HEK293 (cell line): ENCODE data around the gene TBC1D13.

Source experiments
- CTCF ChIA-PET: fragments of 350-600 bp; formaldehyde crosslinking; extraction: SDS; loops from one replicate; lab custom pipeline; 2021; ENCODE audit warnings: antibody characterized with exemption; lab: Yijun Ruan, JAX
- POLR2A ChIA-PET: fragments of 300-600 bp; formaldehyde crosslinking; extraction: SDS; loops from one replicate; lab custom pipeline; 2020; ENCODE audit warnings: antibody characterized with exemption, inconsistent platforms; lab: Yijun Ruan, JAX
- H3K27ac ChIP-seq: fragments of 200-500 bp; sonication (Bioruptor generic); 2 replicates; pipeline ENCODE4 v1.5.1; 2014; ENCODE audit warnings: low read depth, low read length, control low read depth, inconsistent platforms; ENCODE audit errors: extremely low read depth
- H3K36me3 ChIP-seq, 2 experiments: fragments of 200-500 bp in 1 of 2; sonication (Bioruptor generic) in 1 of 2; 1 replicate in 1 of 2; 2 replicates in 1 of 2; pipeline ENCODE4 v1.5.1; 2014 to 2017; ENCODE audit warnings: inconsistent platforms in 2 of 2, low read length in 2 of 2; ENCODE audit not compliant: control insufficient read depth in 2 of 2, insufficient read depth in 1 of 2
- H3K4me1 ChIP-seq: fragments of 200-500 bp; sonication (Bioruptor generic); 2 replicates; pipeline ENCODE4 v1.5.1; 2014; ENCODE audit warnings: mild to moderate bottlenecking, low read length, inconsistent platforms; ENCODE audit not compliant: control insufficient read depth, insufficient read depth
- H3K4me3 ChIP-seq: 2 replicates; pipeline ENCODE4 v1.5.1; 2011; ENCODE audit warnings: low read depth, mild to moderate bottlenecking, control low read depth, low read length, moderate library complexity
- H3K9me3 ChIP-seq: fragments of 200-500 bp; sonication (Bioruptor generic); 2 replicates; pipeline ENCODE4 v1.5.1; 2014; ENCODE audit warnings: low read depth, low read length, inconsistent platforms; ENCODE audit not compliant: control insufficient read depth, insufficient read depth
- GLIS1 ChIP-seq: fragments of 450-650 bp; formaldehyde crosslinking; IDR thresholded peaks from 2 replicates; pipeline ENCODE4 v1.5.1; 2016; ENCODE audit warnings: missing biosample characterization, missing genetic modification characterization
- KLF1 ChIP-seq: fragments of 450-650 bp; formaldehyde crosslinking; IDR thresholded peaks from 2 replicates; pipeline ENCODE4 v1.5.1; 2016; ENCODE audit warnings: missing biosample characterization, missing genetic modification characterization
- SALL2 ChIP-seq: fragments of 450-650 bp; formaldehyde crosslinking; IDR thresholded peaks from 2 replicates; pipeline ENCODE4 v1.5.0; 2017; ENCODE audit warnings: missing biosample characterization, mild to moderate bottlenecking, missing genetic modification characterization, borderline replicate concordance
- ZNF121 ChIP-seq: fragments of 450-650 bp; formaldehyde crosslinking; IDR thresholded peaks from 2 replicates; pipeline ENCODE4 v1.5.1; 2016; ENCODE audit warnings: missing biosample characterization, missing genetic modification characterization
- ZNF132 ChIP-seq: fragments of 450-650 bp; formaldehyde crosslinking; IDR thresholded peaks from 2 replicates; pipeline ENCODE4 v1.5.1; 2017; ENCODE audit warnings: missing biosample characterization, missing genetic modification characterization, borderline replicate concordance
- ZNF157 ChIP-seq: fragments of 450-650 bp; formaldehyde crosslinking; IDR thresholded peaks from 2 replicates; pipeline ENCODE4 v1.5.1; 2016; ENCODE audit warnings: missing biosample characterization, missing genetic modification characterization
- ZNF184 ChIP-seq: fragments of 450-650 bp; IDR thresholded peaks from 2 replicates; pipeline ENCODE4 v1.5.1; 2018; ENCODE audit warnings: missing biosample characterization, mild to moderate bottlenecking, missing genetic modification characterization
- ZNF311 ChIP-seq: fragments of 450-650 bp; formaldehyde crosslinking; IDR thresholded peaks from 2 replicates; pipeline ENCODE4 v1.5.1; 2017; ENCODE audit warnings: missing biosample characterization, missing genetic modification characterization, borderline replicate concordance
- ZNF335 ChIP-seq: fragments of 450-650 bp; formaldehyde crosslinking; conservative IDR thresholded peaks from 2 replicates; pipeline ENCODE4 v1.5.1; 2016; ENCODE audit warnings: missing biosample characterization, missing genetic modification characterization
- ZNF350 ChIP-seq: fragments of 450-650 bp; formaldehyde crosslinking; IDR thresholded peaks from 2 replicates; pipeline ENCODE4 v1.5.0; 2017; ENCODE audit warnings: missing biosample characterization, mild to moderate bottlenecking, missing genetic modification characterization
- ZNF423 ChIP-seq: fragments of 450-650 bp; formaldehyde crosslinking; IDR thresholded peaks from 2 replicates; pipeline ENCODE4 v1.5.1; 2016; ENCODE audit warnings: missing biosample characterization, missing genetic modification characterization
- ZNF654 ChIP-seq: fragments of 450-650 bp; formaldehyde crosslinking; IDR thresholded peaks from 2 replicates; pipeline ENCODE4 v1.5.1; 2016; ENCODE audit warnings: low read depth, missing biosample characterization, missing genetic modification characterization
- ZNF776 ChIP-seq: fragments of 450-650 bp; formaldehyde crosslinking; IDR thresholded peaks from 2 replicates; pipeline ENCODE4 v1.5.0; 2017; ENCODE audit warnings: missing biosample characterization, missing genetic modification characterization, borderline replicate concordance
- TF ChIP-seq, protein P1 (sequence below): fragments of 450-650 bp; formaldehyde crosslinking; IDR thresholded peaks from 2 replicates; pipeline ENCODE4 v1.5.1; 2016; ENCODE audit warnings: missing biosample characterization, missing genetic modification characterization
- TF ChIP-seq, protein P2 (sequence below): fragments of 450-650 bp; IDR thresholded peaks from 2 replicates; pipeline ENCODE4 v1.5.1; 2018; ENCODE audit warnings: missing biosample characterization, mild to moderate bottlenecking, missing genetic modification characterization
- TF ChIP-seq, protein P3 (sequence below): fragments of 450-650 bp; formaldehyde crosslinking; IDR thresholded peaks from 2 replicates; pipeline ENCODE4 v1.5.1; 2017; ENCODE audit warnings: missing biosample characterization, mild to moderate bottlenecking, missing genetic modification characterization, moderate library complexity
- TF ChIP-seq, protein P4 (sequence below): fragments of 450-650 bp; formaldehyde crosslinking; IDR thresholded peaks from 2 replicates; pipeline ENCODE4 v1.5.1; 2016; ENCODE audit warnings: missing biosample characterization, missing genetic modification characterization
- TF ChIP-seq, protein P5 (sequence below): fragments of 450-650 bp; formaldehyde crosslinking; IDR thresholded peaks from 2 replicates; pipeline ENCODE4 v1.5.1; 2016; ENCODE audit warnings: missing biosample characterization, missing genetic modification characterization

Gene TBC1D13

DNA sequence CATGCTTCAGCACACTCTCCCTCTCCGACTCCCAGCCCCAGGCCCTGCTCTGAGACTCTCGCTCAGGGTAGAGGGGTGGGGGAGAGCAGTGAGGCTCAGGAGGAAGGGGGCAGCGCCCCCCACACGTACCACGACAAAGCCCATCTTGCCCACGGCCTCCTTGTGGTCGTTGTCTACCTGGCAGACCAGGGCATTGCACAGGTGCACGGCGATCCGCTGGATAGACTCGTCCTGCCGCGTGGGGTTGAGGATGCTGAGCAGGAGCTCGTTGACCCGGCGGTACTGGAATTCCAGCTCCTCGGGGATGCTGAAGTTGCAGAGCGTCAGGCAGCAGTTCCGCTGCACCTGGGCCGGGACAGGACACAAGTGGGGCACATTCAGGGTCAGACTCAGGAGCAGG is 44.7 kb upstream of the TBC1D13 start:
- H3K27ac ChIP-seq, result no peak overlapping the region
- no peaks in the 10 kb centered on the region for H3K4me1 ChIP-seq
- peaks cover 0 to 32% of the 10 kb centered on the region in 2 experiments; a peak in 2 of 3 replicates for H3K36me3 ChIP-seq
- no peak for TF ChIP-seq ZNF157 (tag by site-specific recombination)
- TF ChIP-seq GLIS1 (tag by site-specific recombination), result no peak
- no peak for TF ChIP-seq SALL2
- TF ChIP-seq, protein P1, sequence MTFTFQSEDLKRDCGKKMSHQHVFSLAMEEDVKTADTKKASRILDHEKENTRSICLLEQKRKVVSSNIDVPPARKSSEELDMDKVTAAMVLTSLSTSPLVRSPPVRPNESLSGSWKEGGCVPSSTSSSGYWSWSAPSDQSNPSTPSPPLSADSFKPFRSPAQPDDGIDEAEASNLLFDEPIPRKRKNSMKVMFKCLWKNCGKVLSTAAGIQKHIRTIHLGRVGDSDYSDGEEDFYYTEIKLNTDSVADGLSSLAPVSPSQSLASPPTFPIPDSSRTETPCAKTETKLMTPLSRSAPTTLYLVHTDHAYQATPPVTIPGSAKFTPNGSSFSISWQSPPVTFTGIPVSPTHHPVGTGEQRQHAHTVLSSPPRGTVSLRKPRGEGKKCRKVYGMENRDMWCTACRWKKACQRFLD (tag by site-specific recombination), result no peak
- TF ChIP-seq ZNF350 (tag by site-specific recombination), result no peak
- no peak for TF ChIP-seq ZNF132 (tag by site-specific recombination)
- TF ChIP-seq KLF1 (tag by site-specific recombination), result no peak
- TF ChIP-seq ZNF311 (tag by site-specific recombination), result no peak
- ChIA-PET CTCF (interaction anchor here (1.0 to 2.8 kb wide), 2 partner anchors 9 to 265 kb away, joined by 3 to 21 read pairs; no protein-coding TSS in a partner anchor), POLR2A (interaction anchor here (1.1 to 1.4 kb wide), 2 partner anchors 9 to 76 kb away, joined by 3 to 4 read pairs; partner anchors contain the start of gene ENDOG)
- no peak overlapping the region for H3K4me3 ChIP-seq
- no peaks in the 10 kb centered on the region for H3K9me3 ChIP-seq

DNA sequence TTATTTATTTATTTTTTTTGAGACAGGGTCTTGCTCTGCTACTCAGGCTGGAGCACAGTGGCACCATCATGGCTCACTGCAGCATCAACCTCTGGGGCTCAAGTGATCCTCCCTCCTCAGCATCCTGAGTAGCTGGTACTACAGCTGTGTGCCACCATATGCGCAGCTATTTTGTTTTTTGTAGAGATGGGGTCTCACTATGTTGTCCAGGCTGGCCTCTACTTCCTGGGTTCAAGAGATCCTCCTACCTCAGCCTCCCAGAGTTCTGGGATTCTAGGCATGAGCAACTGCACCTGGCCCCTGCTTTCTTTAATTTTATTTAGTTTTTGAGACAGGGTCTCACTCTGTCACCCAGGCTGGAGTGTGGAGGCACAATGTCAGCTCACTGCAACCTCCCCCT is 43.6 kb upstream of the TBC1D13 start:
- POLR2A ChIA-PET, result interaction anchor here (0.6 to 1.4 kb wide), 2 partner anchors 10 to 19 kb away, joined by 3 read pairs; no protein-coding TSS in a partner anchor
- TF ChIP-seq ZNF335 (tag by site-specific recombination), result no peak
- peak; percentile 96 for TF ChIP-seq ZNF121 (tag by site-specific recombination)
- no peaks in the 10 kb centered on the region for H3K4me1 ChIP-seq
- no peak overlapping the region for H3K27ac ChIP-seq
- CTCF ChIA-PET, result interaction anchor here (1.2 to 2.8 kb wide), 3 partner anchors 10 to 67 kb away, joined by 3 to 21 read pairs (median 8); no protein-coding TSS in a partner anchor
- peaks cover 0 to 31% of the 10 kb centered on the region in 2 experiments; a peak in 2 of 3 replicates for H3K36me3 ChIP-seq
- H3K9me3 ChIP-seq, result no peaks in the 10 kb centered on the region
- H3K4me3 ChIP-seq, result no peak overlapping the region

DNA sequence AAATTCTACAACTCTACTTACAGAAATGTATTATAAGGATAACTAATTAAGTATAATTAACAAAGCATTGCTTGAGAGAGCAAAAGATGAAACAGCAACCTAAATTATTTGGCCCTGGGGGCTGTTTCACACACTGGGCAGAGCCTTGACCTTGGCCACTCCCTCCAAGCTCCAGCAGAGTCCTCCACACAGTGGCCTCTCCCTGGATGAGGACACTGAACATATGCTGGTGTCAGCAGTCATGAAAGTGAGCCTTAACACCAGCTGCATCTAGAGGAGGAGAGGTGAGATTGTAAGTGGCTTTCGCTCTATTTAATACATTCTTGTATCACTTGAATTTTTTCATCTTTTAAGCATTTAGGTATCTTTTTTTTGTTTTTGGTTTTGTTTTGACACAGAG is 39.8 kb upstream of the TBC1D13 start:
- CTCF ChIA-PET, result interaction anchor here (0.9 to 1.9 kb wide), 4 partner anchors 15 to 131 kb away, joined by 3 to 10 read pairs (median 3); no protein-coding TSS in a partner anchor
- Histone ChIP-seq H3K27ac (no peak overlapping the region), H3K9me3 (no peaks in the 10 kb centered on the region), H3K4me3 (no peak overlapping the region)
- TF ChIP-seq, protein P2, sequence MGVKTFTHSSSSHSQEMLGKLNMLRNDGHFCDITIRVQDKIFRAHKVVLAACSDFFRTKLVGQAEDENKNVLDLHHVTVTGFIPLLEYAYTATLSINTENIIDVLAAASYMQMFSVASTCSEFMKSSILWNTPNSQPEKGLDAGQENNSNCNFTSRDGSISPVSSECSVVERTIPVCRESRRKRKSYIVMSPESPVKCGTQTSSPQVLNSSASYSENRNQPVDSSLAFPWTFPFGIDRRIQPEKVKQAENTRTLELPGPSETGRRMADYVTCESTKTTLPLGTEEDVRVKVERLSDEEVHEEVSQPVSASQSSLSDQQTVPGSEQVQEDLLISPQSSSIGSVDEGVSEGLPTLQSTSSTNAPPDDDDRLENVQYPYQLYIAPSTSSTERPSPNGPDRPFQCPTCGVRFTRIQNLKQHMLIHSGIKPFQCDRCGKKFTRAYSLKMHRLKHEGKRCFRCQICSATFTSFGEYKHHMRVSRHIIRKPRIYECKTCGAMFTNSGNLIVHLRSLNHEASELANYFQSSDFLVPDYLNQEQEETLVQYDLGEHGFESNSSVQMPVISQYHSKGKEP, result no peak
- no peak for TF ChIP-seq ZNF423 (tag by site-specific recombination)
- TF ChIP-seq, protein P3, sequence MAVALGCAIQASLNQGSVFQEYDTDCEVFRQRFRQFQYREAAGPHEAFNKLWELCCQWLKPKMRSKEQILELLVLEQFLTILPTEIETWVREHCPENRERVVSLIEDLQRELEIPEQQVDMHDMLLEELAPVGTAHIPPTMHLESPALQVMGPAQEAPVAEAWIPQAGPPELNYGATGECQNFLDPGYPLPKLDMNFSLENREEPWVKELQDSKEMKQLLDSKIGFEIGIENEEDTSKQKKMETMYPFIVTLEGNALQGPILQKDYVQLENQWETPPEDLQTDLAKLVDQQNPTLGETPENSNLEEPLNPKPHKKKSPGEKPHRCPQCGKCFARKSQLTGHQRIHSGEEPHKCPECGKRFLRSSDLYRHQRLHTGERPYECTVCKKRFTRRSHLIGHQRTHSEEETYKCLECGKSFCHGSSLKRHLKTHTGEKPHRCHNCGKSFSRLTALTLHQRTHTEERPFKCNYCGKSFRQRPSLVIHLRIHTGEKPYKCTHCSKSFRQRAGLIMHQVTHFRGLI (tag by site-specific recombination), result no peak
- no peak for TF ChIP-seq ZNF184 (tag by site-specific recombination)
- no peak for TF ChIP-seq ZNF776 (tag by site-specific recombination)
- no peak for TF ChIP-seq ZNF654
- TF ChIP-seq, protein P4, sequence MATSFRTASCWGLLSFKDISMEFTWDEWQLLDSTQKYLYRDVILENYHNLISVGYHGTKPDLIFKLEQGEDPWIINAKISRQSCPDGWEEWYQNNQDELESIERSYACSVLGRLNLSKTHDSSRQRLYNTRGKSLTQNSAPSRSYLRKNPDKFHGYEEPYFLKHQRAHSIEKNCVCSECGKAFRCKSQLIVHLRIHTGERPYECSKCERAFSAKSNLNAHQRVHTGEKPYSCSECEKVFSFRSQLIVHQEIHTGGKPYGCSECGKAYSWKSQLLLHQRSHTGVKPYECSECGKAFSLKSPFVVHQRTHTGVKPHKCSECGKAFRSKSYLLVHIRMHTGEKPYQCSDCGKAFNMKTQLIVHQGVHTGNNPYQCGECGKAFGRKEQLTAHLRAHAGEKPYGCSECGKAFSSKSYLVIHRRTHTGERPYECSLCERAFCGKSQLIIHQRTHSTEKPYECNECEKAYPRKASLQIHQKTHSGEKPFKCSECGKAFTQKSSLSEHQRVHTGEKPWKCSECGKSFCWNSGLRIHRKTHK (tag by site-specific recombination), result no peak
- TF ChIP-seq, protein P5, sequence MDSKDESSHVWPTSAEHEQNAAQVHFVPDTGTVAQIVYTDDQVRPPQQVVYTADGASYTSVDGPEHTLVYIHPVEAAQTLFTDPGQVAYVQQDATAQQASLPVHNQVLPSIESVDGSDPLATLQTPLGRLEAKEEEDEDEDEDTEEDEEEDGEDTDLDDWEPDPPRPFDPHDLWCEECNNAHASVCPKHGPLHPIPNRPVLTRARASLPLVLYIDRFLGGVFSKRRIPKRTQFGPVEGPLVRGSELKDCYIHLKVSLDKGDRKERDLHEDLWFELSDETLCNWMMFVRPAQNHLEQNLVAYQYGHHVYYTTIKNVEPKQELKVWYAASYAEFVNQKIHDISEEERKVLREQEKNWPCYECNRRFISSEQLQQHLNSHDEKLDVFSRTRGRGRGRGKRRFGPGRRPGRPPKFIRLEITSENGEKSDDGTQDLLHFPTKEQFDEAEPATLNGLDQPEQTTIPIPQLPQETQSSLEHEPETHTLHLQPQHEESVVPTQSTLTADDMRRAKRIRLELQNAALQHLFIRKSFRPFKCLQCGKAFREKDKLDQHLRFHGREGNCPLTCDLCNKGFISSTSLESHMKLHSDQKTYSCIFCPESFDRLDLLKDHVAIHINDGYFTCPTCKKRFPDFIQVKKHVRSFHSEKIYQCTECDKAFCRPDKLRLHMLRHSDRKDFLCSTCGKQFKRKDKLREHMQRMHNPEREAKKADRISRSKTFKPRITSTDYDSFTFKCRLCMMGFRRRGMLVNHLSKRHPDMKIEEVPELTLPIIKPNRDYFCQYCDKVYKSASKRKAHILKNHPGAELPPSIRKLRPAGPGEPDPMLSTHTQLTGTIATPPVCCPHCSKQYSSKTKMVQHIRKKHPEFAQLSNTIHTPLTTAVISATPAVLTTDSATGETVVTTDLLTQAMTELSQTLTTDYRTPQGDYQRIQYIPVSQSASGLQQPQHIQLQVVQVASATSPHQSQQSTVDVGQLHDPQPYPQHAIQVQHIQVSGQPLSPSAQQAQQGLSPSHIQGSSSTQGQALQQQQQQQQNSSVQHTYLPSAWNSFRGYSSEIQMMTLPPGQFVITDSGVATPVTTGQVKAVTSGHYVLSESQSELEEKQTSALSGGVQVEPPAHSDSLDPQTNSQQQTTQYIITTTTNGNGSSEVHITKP (tag by site-specific recombination), result peak; percentile 18; the same call in 1 of the 2 replicates
- TF ChIP-seq, all 188 proteins: peak for 1
- Histone ChIP-seq H3K36me3 (peaks cover 0 to 25% of the 10 kb centered on the region in 2 experiments; a peak in 1 of 3 replicates), H3K4me1 (no peaks in the 10 kb centered on the region)
- POLR2A ChIA-PET, result no interaction called here
